ENCODE results near the gene SRGAP1.
"Not testable (repeated sequence)": the region's sequence is repeated elsewhere in the genome, so short reads cannot be mapped to it uniquely, and the experiment has no call there.

Gene SRGAP1

DNA sequence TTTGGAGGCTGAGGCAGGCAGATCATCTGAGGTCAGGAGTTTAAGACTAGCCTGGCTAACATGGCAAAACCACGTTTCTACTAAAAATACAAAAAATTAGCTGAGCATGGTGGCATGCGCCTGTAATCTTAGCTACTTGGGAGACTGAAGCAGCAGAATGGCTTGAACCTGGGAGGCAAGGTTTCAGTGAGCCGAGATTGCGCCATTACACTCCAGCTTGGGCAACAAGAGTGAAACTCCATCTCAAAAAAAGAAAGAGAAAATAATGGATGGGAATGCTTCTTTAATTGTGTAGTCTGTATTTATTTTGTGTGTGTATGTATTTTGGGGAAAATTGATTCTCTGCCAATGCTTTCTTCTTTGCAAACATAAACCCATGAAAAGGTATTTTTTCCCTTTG lies 32.5 kb downstream of the SRGAP1 start:
- Histone ChIP-seq H3K4me2 (ENCODE audit: low read depth, low read length) (no peak overlapping the region), H3K79me2 (ENCODE audit: low read length) (no peaks in the 10 kb centered on the region), H3K27me3 (replicated peaks; ENCODE audit: insufficient read depth, low read length) (no peaks in the 10 kb centered on the region), H3F3A (ENCODE audit: insufficient read depth, low read length) (no peaks in the 10 kb centered on the region), H3K9me2 (replicated peaks; ENCODE audit: insufficient read depth, low read length) (no peaks in the 10 kb centered on the region), H3K4me3 (ENCODE audit: low read length) (no peak overlapping the region), H3K9me3 (replicated peaks; ENCODE audit: insufficient read depth, low read length) (no peaks in the 10 kb centered on the region), H3K4me1 (ENCODE audit: low read length) (no peaks in the 10 kb centered on the region), H2AFZ (ENCODE audit: low read length) (no peak overlapping the region), H3K36me3 (replicated peaks; ENCODE audit: insufficient read depth, low read length) (no peaks in the 10 kb centered on the region), H3K27ac (ENCODE audit: low read length) (no peak overlapping the region), H4K20me1 (ENCODE audit: insufficient read depth, low read length) (no peaks in the 10 kb centered on the region), H3K9ac (ENCODE audit: low read length) (no peak overlapping the region)
- TF ChIP-seq CTCF (IDR thresholded peaks at IDR 0.05; ENCODE audit: low read length) (no peak), EZH2 (optimal IDR thresholded peaks at IDR 0.05; ENCODE audit: low read depth, low read length) (no peak), EZH2phosphoT487 (IDR thresholded peaks at IDR 0.05; ENCODE audit: low read length) (no peak)
- DNase-seq: no peak

DNA sequence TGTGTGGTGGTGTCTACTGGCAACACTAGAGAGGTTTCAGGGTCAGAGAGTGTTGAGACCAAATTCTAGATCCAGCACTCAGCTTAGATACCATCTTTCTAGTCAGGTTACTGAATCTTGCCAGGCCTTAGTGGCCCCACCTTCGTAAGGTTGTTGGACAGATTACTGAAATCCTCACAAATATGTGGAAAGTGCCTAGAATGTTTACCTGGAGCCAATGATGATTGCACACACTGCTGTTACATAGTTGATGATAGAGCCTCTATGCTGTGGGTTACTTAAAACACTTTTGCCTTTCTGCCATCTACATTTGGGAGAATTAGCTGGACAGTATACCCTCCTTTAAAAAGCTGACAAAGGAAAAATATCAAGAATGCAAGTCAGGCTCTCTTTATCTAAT lies 33.2 kb downstream of the SRGAP1 start:
- TF ChIP-seq EZH2 (optimal IDR thresholded peaks at IDR 0.05; ENCODE audit: low read depth, low read length) (no peak), EZH2phosphoT487 (IDR thresholded peaks at IDR 0.05; ENCODE audit: low read length) (no peak), CTCF (IDR thresholded peaks at IDR 0.05; ENCODE audit: low read length) (no peak)
- Histone ChIP-seq H2AFZ (ENCODE audit: low read length) (no peak overlapping the region), H3K4me1 (ENCODE audit: low read length) (no peaks in the 10 kb centered on the region), H3K4me2 (ENCODE audit: low read depth, low read length) (no peak overlapping the region), H3K27ac (ENCODE audit: low read length) (no peak overlapping the region), H3F3A (ENCODE audit: insufficient read depth, low read length) (no peaks in the 10 kb centered on the region), H4K20me1 (ENCODE audit: insufficient read depth, low read length) (no peaks in the 10 kb centered on the region), H3K36me3 (replicated peaks; ENCODE audit: insufficient read depth, low read length) (no peaks in the 10 kb centered on the region), H3K4me3 (ENCODE audit: low read length) (no peak overlapping the region), H3K9ac (ENCODE audit: low read length) (no peak overlapping the region), H3K27me3 (replicated peaks; ENCODE audit: insufficient read depth, low read length) (no peaks in the 10 kb centered on the region), H3K9me3 (replicated peaks; ENCODE audit: insufficient read depth, low read length) (no peaks in the 10 kb centered on the region), H3K79me2 (ENCODE audit: low read length) (no peaks in the 10 kb centered on the region), H3K9me2 (replicated peaks; ENCODE audit: insufficient read depth, low read length) (no peaks in the 10 kb centered on the region)
- no peak for DNase-seq

GRCh38 chr12:63880235-63880634 lies 35.7 kb downstream of the SRGAP1 start:
- H3K4me2 ChIP-seq (ENCODE audit: low read depth, low read length); H2AFZ ChIP-seq (ENCODE audit: low read length); H3K4me1 ChIP-seq (ENCODE audit: low read length); H3F3A ChIP-seq (ENCODE audit: insufficient read depth, low read length); DNase-seq; H4K20me1 ChIP-seq (ENCODE audit: insufficient read depth, low read length); H3K27ac ChIP-seq (ENCODE audit: low read length); H3K9ac ChIP-seq (ENCODE audit: low read length); H3K36me3 ChIP-seq (replicated peaks; ENCODE audit: insufficient read depth, low read length); H3K4me3 ChIP-seq (ENCODE audit: low read length); H3K27me3 ChIP-seq (replicated peaks; ENCODE audit: insufficient read depth, low read length); H3K9me3 ChIP-seq (replicated peaks; ENCODE audit: insufficient read depth, low read length); H3K79me2 ChIP-seq (ENCODE audit: low read length); H3K9me2 ChIP-seq (replicated peaks; ENCODE audit: insufficient read depth, low read length): not testable (repeated sequence)

DNA sequence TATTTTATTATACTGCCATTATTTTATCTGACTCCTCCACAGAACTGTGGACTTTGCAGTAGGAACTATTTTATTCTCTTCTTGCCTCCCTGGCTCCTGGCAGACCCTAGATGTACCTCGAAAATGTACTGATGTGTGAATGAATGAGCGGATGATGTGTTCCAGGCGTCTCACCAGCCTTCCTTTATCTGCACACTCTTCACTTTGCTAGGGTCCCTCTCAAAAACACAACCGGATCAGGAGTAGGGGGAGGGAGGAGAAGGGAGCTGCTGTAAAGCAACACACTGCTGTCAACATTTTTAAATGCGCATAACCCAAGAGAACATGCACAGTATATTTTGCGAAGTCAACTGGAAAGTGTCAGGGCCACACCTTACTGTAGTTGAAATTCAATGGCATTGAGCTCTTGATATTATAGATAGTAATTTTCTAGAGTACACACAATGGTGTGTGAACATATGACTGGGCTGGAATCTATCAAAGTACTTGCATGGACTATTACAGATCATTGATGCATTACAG lies 36.3 kb downstream of the SRGAP1 start:
- Histone ChIP-seq H3K4me3 (ENCODE audit: low read length) (no peak overlapping the region), H3K4me1 (ENCODE audit: low read length) (no peaks in the 10 kb centered on the region), H3K27ac (ENCODE audit: low read length) (no peak overlapping the region), H3K27me3 (replicated peaks; ENCODE audit: insufficient read depth, low read length) (no peaks in the 10 kb centered on the region), H3K36me3 (replicated peaks; ENCODE audit: insufficient read depth, low read length) (no peaks in the 10 kb centered on the region), H3F3A (ENCODE audit: insufficient read depth, low read length) (no peaks in the 10 kb centered on the region), H3K4me2 (ENCODE audit: low read depth, low read length) (no peak overlapping the region), H2AFZ (ENCODE audit: low read length) (no peak overlapping the region), H3K9ac (ENCODE audit: low read length) (no peak overlapping the region), H3K79me2 (ENCODE audit: low read length) (no peaks in the 10 kb centered on the region), H4K20me1 (ENCODE audit: insufficient read depth, low read length) (no peaks in the 10 kb centered on the region), H3K9me2 (replicated peaks; ENCODE audit: insufficient read depth, low read length) (no peaks in the 10 kb centered on the region), H3K9me3 (replicated peaks; ENCODE audit: insufficient read depth, low read length) (no peaks in the 10 kb centered on the region)
- TF ChIP-seq EZH2phosphoT487 (IDR thresholded peaks at IDR 0.05; ENCODE audit: low read length) (no peak), EZH2 (optimal IDR thresholded peaks at IDR 0.05; ENCODE audit: low read depth, low read length) (no peak), CTCF (IDR thresholded peaks at IDR 0.05; ENCODE audit: low read length) (no peak)
- no peak for DNase-seq
